ENCODE results near the gene MYH14.

Gene MYH14

GRCh38 chr19:50266896-50267295, 63.5 kb downstream of the MYH14 start:
- TF ChIP-seq CTCF (IDR thresholded peaks at IDR 0.05; ENCODE audit: control insufficient read depth, insufficient read depth, low read depth, low read length, missing control alignments), result no peak
- H3K4me3 ChIP-seq (ENCODE audit: control insufficient read depth, low read depth, low read length), result no peak overlapping the region
- DNase-seq (ENCODE audit: low read depth), result no peak

- no peak overlapping the region for H3K4me3 ChIP-seq (ENCODE audit: control insufficient read depth, low read depth, low read length)
- TF ChIP-seq CTCF (IDR thresholded peaks at IDR 0.05; ENCODE audit: control insufficient read depth, insufficient read depth, low read depth, low read length, missing control alignments), result no peak
- DNase-seq (ENCODE audit: low read depth), result no peak
These were observed 64.6 kb downstream of the MYH14 start for GRCh38 chr19:50268041-50268440.

- TF ChIP-seq CTCF (IDR thresholded peaks at IDR 0.05; ENCODE audit: control insufficient read depth, insufficient read depth, low read depth, low read length, missing control alignments), result no peak
- no peak for DNase-seq (ENCODE audit: low read depth)
- H3K4me3 ChIP-seq (ENCODE audit: control insufficient read depth, low read depth, low read length), result no peak overlapping the region
These were observed 65.1 kb downstream of the MYH14 start for GRCh38 chr19:50268501-50268900.

- no peak for TF ChIP-seq CTCF (IDR thresholded peaks at IDR 0.05; ENCODE audit: control insufficient read depth, insufficient read depth, low read depth, low read length, missing control alignments)
- DNase-seq (ENCODE audit: low read depth), result no peak
- no peak overlapping the region for H3K4me3 ChIP-seq (ENCODE audit: control insufficient read depth, low read depth, low read length)
These were observed 66.2 kb downstream of the MYH14 start for GRCh38 chr19:50269653-50270052.

GRCh38 chr19:50272263-50272897, 69.0 kb downstream of the MYH14 start:
- H3K4me3 ChIP-seq (ENCODE audit: control insufficient read depth, low read depth, low read length), result no peak overlapping the region
- TF ChIP-seq CTCF (IDR thresholded peaks at IDR 0.05; ENCODE audit: control insufficient read depth, insufficient read depth, low read depth, low read length, missing control alignments), result no peak
- no peak for DNase-seq (ENCODE audit: low read depth)

- DNase-seq (ENCODE audit: low read depth), result no peak
- H3K4me3 ChIP-seq (ENCODE audit: control insufficient read depth, low read depth, low read length), result no peak overlapping the region
- no peak for TF ChIP-seq CTCF (IDR thresholded peaks at IDR 0.05; ENCODE audit: control insufficient read depth, insufficient read depth, low read depth, low read length, missing control alignments)
These were observed 70.4 kb downstream of the MYH14 start for GRCh38 chr19:50273821-50274220.
